Measurements from ENCODE around the gene NAGLU. TPM values are rescaled to one million over a fixed set of nuclear protein-coding genes. Genes with fewer than 3 reads are reported as not detected.
A peak's percentile ranks its signal among the peaks of the same experiment; 100 is the strongest.

The NAGLU gene
- total and polyA plus RNA-seq, 4 experiments from 2014 or later, result 8.5 to 22.8 (median 18.0) TPM

GRCh38 chr17:42507671-42508070 lies 28.4 kb upstream of the NAGLU start:
- POLR2A ChIA-PET (ENCODE audit: partially characterized antibody), result no interaction called here
- Histone ChIP-seq H3K27me3 (ENCODE audit: insufficient read depth, low read length) (no peaks in the 10 kb centered on the region), H3K9me3 (ENCODE audit: control insufficient read depth in 1 of 2, low read length in 2 of 2) (no peaks in the 10 kb centered on the region), H3K4me1 (ENCODE audit: insufficient read depth, low read length) (no peaks in the 10 kb centered on the region), H3K27ac (ENCODE audit: low read depth, low read length) (no peak overlapping the region), H3K4me3 (ENCODE audit: low read length in 2 of 2) (no peak overlapping the region), H3K36me3 (ENCODE audit: insufficient read depth, low read length) (no peaks in the 10 kb centered on the region)
- H3K27me3 Mint-ChIP-seq, result no peaks in the 10 kb centered on the region
- intact Hi-C loops (cut with micrococcal nuclease), result no loop called here
- CTCF ChIA-PET (ENCODE audit: partially characterized antibody), result interaction anchor here (0.5 to 1.8 kb wide), 8 partner anchors 9 to 194 kb away, joined by 3 to 4 read pairs (median 3); no protein-coding TSS in a partner anchor
- peaks cover 0 to 4% (median 0%) of the 10 kb centered on the region in 4 donors for H3K4me1 Mint-ChIP-seq
- no peak overlapping the region for H3K27ac Mint-ChIP-seq
- H3K4me3 Mint-ChIP-seq, result no peak overlapping the region
- peaks cover 5 to 16% of the 10 kb centered on the region in 2 donors for H3K36me3 Mint-ChIP-seq
- no peaks in the 10 kb centered on the region for H3K9me3 Mint-ChIP-seq
- no peak for DNase-seq

- Mint-ChIP-seq H3K27ac (peak overlapping the region in 1 of 7 donors; percentile 32), H3K4me3 (no peak overlapping the region), H3K4me1 (peaks cover 0 to 4% (median 0%) of the 10 kb centered on the region in 4 donors), H3K36me3 (peaks cover 2 to 14% of the 10 kb centered on the region in 2 donors), H3K27me3 (no peaks in the 10 kb centered on the region), H3K9me3 (no peaks in the 10 kb centered on the region)
- H3K4me3 ChIP-seq (ENCODE audit: low read length in 2 of 2), result no peak overlapping the region
- no peak overlapping the region for H3K27ac ChIP-seq (ENCODE audit: low read depth, low read length)
- no peaks in the 10 kb centered on the region for H3K36me3 ChIP-seq (ENCODE audit: insufficient read depth, low read length)
- DNase-seq, result no peak
- H3K9me3 ChIP-seq (ENCODE audit: control insufficient read depth in 1 of 2, low read length in 2 of 2), result no peaks in the 10 kb centered on the region
- no peaks in the 10 kb centered on the region for H3K4me1 ChIP-seq (ENCODE audit: insufficient read depth, low read length)
- CTCF ChIA-PET (ENCODE audit: partially characterized antibody), result interaction anchor here (1.2 kb wide), 1 partner anchor 22 kb away, joined by 3 read pairs; no protein-coding TSS in a partner anchor
- intact Hi-C loops (cut with micrococcal nuclease), result no loop called here
- H3K27me3 ChIP-seq (ENCODE audit: insufficient read depth, low read length), result no peaks in the 10 kb centered on the region
- POLR2A ChIA-PET (ENCODE audit: partially characterized antibody), result no interaction called here
These were observed 27.4 kb upstream of the NAGLU start for GRCh38 chr17:42508426-42509165.

GRCh38 chr17:42509409-42509808 lies 26.6 kb upstream of the NAGLU start:
- CTCF ChIA-PET (ENCODE audit: partially characterized antibody), result no interaction called here
- Mint-ChIP-seq H3K36me3 (peaks cover 2 to 8% of the 10 kb centered on the region in 2 donors), H3K4me3 (no peak overlapping the region), H3K4me1 (peaks cover 0 to 4% (median 0%) of the 10 kb centered on the region in 4 donors), H3K27me3 (no peaks in the 10 kb centered on the region), H3K9me3 (no peaks in the 10 kb centered on the region), H3K27ac (no peak overlapping the region)
- H3K4me3 ChIP-seq (ENCODE audit: low read length in 2 of 2), result no peak overlapping the region
- H3K4me1 ChIP-seq (ENCODE audit: insufficient read depth, low read length), result no peaks in the 10 kb centered on the region
- no peaks in the 10 kb centered on the region for H3K36me3 ChIP-seq (ENCODE audit: insufficient read depth, low read length)
- POLR2A ChIA-PET (ENCODE audit: partially characterized antibody), result no interaction called here
- no peak overlapping the region for H3K27ac ChIP-seq (ENCODE audit: low read depth, low read length)
- intact Hi-C loops (cut with micrococcal nuclease), result no loop called here
- no peaks in the 10 kb centered on the region for H3K9me3 ChIP-seq (ENCODE audit: control insufficient read depth in 1 of 2, low read length in 2 of 2)
- H3K27me3 ChIP-seq (ENCODE audit: insufficient read depth, low read length), result no peaks in the 10 kb centered on the region
- no peak for DNase-seq

GRCh38 chr17:42509841-42510240 lies 26.2 kb upstream of the NAGLU start:
- CTCF ChIA-PET (ENCODE audit: partially characterized antibody), result interaction anchor here (0.9 kb wide), 1 partner anchor 82 kb away, joined by 3 read pairs; no protein-coding TSS in a partner anchor
- intact Hi-C loops (cut with micrococcal nuclease), result no loop called here

GRCh38 chr17:42512246-42512645 lies 23.8 kb upstream of the NAGLU start:
- ChIA-PET CTCF (ENCODE audit: partially characterized antibody) (interaction anchor here (1.2 to 2.8 kb wide), 3 partner anchors 8 to 106 kb away, joined by 3 to 12 read pairs (median 3); no protein-coding TSS in a partner anchor), POLR2A (ENCODE audit: partially characterized antibody) (no interaction called here)

More at GRCh38 chr17:42509841-42510240, 26.2 kb upstream of the NAGLU start:
- H3K4me1 ChIP-seq (ENCODE audit: insufficient read depth, low read length), result no peaks in the 10 kb centered on the region
- peaks cover 0 to 4% (median 0%) of the 10 kb centered on the region in 4 donors for H3K4me1 Mint-ChIP-seq
- no peaks in the 10 kb centered on the region for H3K36me3 ChIP-seq (ENCODE audit: insufficient read depth, low read length)
- peaks cover 2 to 8% of the 10 kb centered on the region in 2 donors for H3K36me3 Mint-ChIP-seq
- no peak overlapping the region for H3K27ac Mint-ChIP-seq
- H3K4me3 Mint-ChIP-seq, result no peak overlapping the region
- no peaks in the 10 kb centered on the region for H3K27me3 Mint-ChIP-seq
- POLR2A ChIA-PET (ENCODE audit: partially characterized antibody), result interaction anchor here (0.7 kb wide), 1 partner anchor 303 kb away, joined by 3 read pairs; no protein-coding TSS in a partner anchor
- H3K27me3 ChIP-seq (ENCODE audit: insufficient read depth, low read length), result no peaks in the 10 kb centered on the region
- H3K9me3 Mint-ChIP-seq, result no peaks in the 10 kb centered on the region
- H3K27ac ChIP-seq (ENCODE audit: low read depth, low read length), result no peak overlapping the region
- H3K4me3 ChIP-seq (ENCODE audit: low read length in 2 of 2), result no peak overlapping the region
- H3K9me3 ChIP-seq (ENCODE audit: control insufficient read depth in 1 of 2, low read length in 2 of 2), result no peaks in the 10 kb centered on the region
- no peak for DNase-seq

GRCh38 chr17:42512733-42513251 lies 23.2 kb upstream of the NAGLU start:
- CTCF ChIA-PET (ENCODE audit: partially characterized antibody), result interaction anchor here (1.2 to 2.8 kb wide), 5 partner anchors 8 to 107 kb away, joined by 3 to 12 read pairs (median 5); no protein-coding TSS in a partner anchor

More at GRCh38 chr17:42512246-42512645, 23.8 kb upstream of the NAGLU start:
- intact Hi-C loops (cut with micrococcal nuclease), result no loop called here
- Mint-ChIP-seq H3K9me3 (no peaks in the 10 kb centered on the region), H3K36me3 (peaks cover 5 to 8% of the 10 kb centered on the region in 2 donors), H3K4me3 (no peak overlapping the region), H3K27me3 (no peaks in the 10 kb centered on the region), H3K27ac (no peak overlapping the region), H3K4me1 (peaks cover 0 to 5% (median 0%) of the 10 kb centered on the region in 4 donors)
- no peak overlapping the region for H3K27ac ChIP-seq (ENCODE audit: low read depth, low read length)
- peaks cover under 1% of the 10 kb centered on the region for H3K4me1 ChIP-seq (ENCODE audit: insufficient read depth, low read length)
- DNase-seq, result no peak
- H3K4me3 ChIP-seq (ENCODE audit: low read length in 2 of 2), result no peak overlapping the region
- H3K9me3 ChIP-seq (ENCODE audit: control insufficient read depth in 1 of 2, low read length in 2 of 2), result no peaks in the 10 kb centered on the region
- H3K27me3 ChIP-seq (ENCODE audit: insufficient read depth, low read length), result no peaks in the 10 kb centered on the region
- H3K36me3 ChIP-seq (ENCODE audit: insufficient read depth, low read length), result no peaks in the 10 kb centered on the region

GRCh38 chr17:42513686-42514085 lies 22.4 kb upstream of the NAGLU start:
- Histone ChIP-seq H3K27ac (ENCODE audit: low read depth, low read length) (no peak overlapping the region), H3K27me3 (ENCODE audit: insufficient read depth, low read length) (no peaks in the 10 kb centered on the region), H3K4me1 (ENCODE audit: insufficient read depth, low read length) (peaks cover 7% of the 10 kb centered on the region), H3K9me3 (ENCODE audit: control insufficient read depth in 1 of 2, low read length in 2 of 2) (no peaks in the 10 kb centered on the region), H3K36me3 (ENCODE audit: insufficient read depth, low read length) (no peaks in the 10 kb centered on the region), H3K4me3 (ENCODE audit: low read length in 2 of 2) (no peak overlapping the region)
- peaks cover 3 to 5% of the 10 kb centered on the region in 2 donors for H3K36me3 Mint-ChIP-seq
- H3K4me1 Mint-ChIP-seq, result peaks cover 0 to 12% (median 3%) of the 10 kb centered on the region in 4 donors
- no peaks in the 10 kb centered on the region for H3K9me3 Mint-ChIP-seq
- H3K27me3 Mint-ChIP-seq, result no peaks in the 10 kb centered on the region
- CTCF ChIA-PET (ENCODE audit: partially characterized antibody), result interaction anchor here (1.2 to 9.2 kb wide), 7 partner anchors 13 to 191 kb away, joined by 5 to 86 read pairs (median 11); no protein-coding TSS in a partner anchor
- no peak overlapping the region for H3K27ac Mint-ChIP-seq
- no peak overlapping the region for H3K4me3 Mint-ChIP-seq
- POLR2A ChIA-PET (ENCODE audit: partially characterized antibody), result no interaction called here
- intact Hi-C loops (cut with micrococcal nuclease), result no loop called here
- DNase-seq, result no peak

More at GRCh38 chr17:42512733-42513251, 23.2 kb upstream of the NAGLU start:
- Mint-ChIP-seq H3K27ac (no peak overlapping the region), H3K4me1 (peaks cover 0 to 11% (median 3%) of the 10 kb centered on the region in 4 donors), H3K4me3 (no peak overlapping the region), H3K9me3 (no peaks in the 10 kb centered on the region), H3K27me3 (no peaks in the 10 kb centered on the region), H3K36me3 (peaks cover 5 to 6% of the 10 kb centered on the region in 2 donors)
- H3K27me3 ChIP-seq (ENCODE audit: insufficient read depth, low read length), result no peaks in the 10 kb centered on the region
- H3K4me1 ChIP-seq (ENCODE audit: insufficient read depth, low read length), result peaks cover 6% of the 10 kb centered on the region
- H3K36me3 ChIP-seq (ENCODE audit: insufficient read depth, low read length), result no peaks in the 10 kb centered on the region
- no peak overlapping the region for H3K27ac ChIP-seq (ENCODE audit: low read depth, low read length)
- no peaks in the 10 kb centered on the region for H3K9me3 ChIP-seq (ENCODE audit: control insufficient read depth in 1 of 2, low read length in 2 of 2)
- intact Hi-C loops (cut with micrococcal nuclease), result no loop called here
- H3K4me3 ChIP-seq (ENCODE audit: low read length in 2 of 2), result no peak overlapping the region
- POLR2A ChIA-PET (ENCODE audit: partially characterized antibody), result no interaction called here
- no peak for DNase-seq
